Measurements from ENCODE around the gene CHRM5.

The CHRM5 gene

DNA sequence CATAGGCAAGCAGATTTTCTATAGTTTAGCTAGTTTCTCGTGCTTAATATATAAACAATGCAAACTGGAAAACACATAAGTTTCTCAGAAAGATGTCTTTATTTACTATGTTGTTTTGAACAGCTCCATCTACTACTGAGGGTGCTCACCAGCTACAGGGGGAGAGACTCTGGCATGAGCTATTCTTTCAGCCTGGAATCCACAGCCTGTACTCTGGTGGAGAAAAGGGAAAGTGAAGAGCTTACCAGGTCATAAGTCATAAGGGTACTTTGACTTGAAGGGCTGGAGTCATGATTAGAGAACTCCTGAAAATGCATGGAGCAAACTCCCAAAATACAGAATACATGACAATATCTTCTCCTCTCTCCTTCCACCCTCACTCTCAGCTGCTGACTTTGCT, 75.1 kb downstream of the CHRM5 start:
- no peaks in the 10 kb centered on the region for H3K79me2 ChIP-seq (ENCODE audit: insufficient read depth, low read depth)
- H3K4me3 ChIP-seq (IDR thresholded peaks at IDR 0.05; ENCODE audit: insufficient read depth, low read depth, low read length), result no peak overlapping the region
- no peak overlapping the region for H3K4me2 ChIP-seq
- H4K20me1 ChIP-seq (ENCODE audit: insufficient read depth), result no peaks in the 10 kb centered on the region
- no peak overlapping the region for H3K9ac ChIP-seq
- no peaks in the 10 kb centered on the region for H3K36me3 ChIP-seq (ENCODE audit: insufficient read depth)
- H3K27ac ChIP-seq, result no peak overlapping the region
- peaks cover 21% of the 10 kb centered on the region for H3K4me1 ChIP-seq (ENCODE audit: low read depth, poor library complexity, severe bottlenecking)
- H2AFZ ChIP-seq (ENCODE audit: low read depth), result no peak overlapping the region
- H3K27me3 ChIP-seq (ENCODE audit: insufficient read depth, low read depth), result no peaks in the 10 kb centered on the region
- TF ChIP-seq, protein P1, sequence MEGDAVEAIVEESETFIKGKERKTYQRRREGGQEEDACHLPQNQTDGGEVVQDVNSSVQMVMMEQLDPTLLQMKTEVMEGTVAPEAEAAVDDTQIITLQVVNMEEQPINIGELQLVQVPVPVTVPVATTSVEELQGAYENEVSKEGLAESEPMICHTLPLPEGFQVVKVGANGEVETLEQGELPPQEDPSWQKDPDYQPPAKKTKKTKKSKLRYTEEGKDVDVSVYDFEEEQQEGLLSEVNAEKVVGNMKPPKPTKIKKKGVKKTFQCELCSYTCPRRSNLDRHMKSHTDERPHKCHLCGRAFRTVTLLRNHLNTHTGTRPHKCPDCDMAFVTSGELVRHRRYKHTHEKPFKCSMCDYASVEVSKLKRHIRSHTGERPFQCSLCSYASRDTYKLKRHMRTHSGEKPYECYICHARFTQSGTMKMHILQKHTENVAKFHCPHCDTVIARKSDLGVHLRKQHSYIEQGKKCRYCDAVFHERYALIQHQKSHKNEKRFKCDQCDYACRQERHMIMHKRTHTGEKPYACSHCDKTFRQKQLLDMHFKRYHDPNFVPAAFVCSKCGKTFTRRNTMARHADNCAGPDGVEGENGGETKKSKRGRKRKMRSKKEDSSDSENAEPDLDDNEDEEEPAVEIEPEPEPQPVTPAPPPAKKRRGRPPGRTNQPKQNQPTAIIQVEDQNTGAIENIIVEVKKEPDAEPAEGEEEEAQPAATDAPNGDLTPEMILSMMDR (conservative IDR thresholded peaks at IDR 0.05; ENCODE audit: low read depth, low read length), result no peak

DNA sequence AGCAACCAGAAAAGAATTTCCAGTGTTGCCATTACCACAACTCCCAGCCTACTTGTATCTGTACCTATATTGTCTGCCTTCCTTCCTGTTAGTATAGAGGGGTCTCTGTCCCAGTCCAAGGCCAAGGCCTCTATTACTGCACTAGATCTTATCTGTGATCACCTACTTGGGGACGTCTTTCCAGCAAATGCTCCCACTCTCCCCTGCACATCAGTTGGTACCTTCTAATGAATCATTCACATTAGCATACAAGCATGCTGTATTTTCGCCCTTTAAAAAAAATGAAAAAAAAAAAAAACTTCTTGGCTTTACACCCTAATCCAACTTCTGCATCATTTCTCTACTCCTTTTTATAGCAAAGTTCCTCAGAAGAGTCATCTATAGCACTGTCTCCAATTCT, 75.5 kb downstream of the CHRM5 start:
- no peak overlapping the region for H3K27ac ChIP-seq
- H3K36me3 ChIP-seq (ENCODE audit: insufficient read depth), result no peaks in the 10 kb centered on the region
- no peak overlapping the region for H3K9ac ChIP-seq
- no peaks in the 10 kb centered on the region for H3K79me2 ChIP-seq (ENCODE audit: insufficient read depth, low read depth)
- no peaks in the 10 kb centered on the region for H4K20me1 ChIP-seq (ENCODE audit: insufficient read depth)
- H3K27me3 ChIP-seq (ENCODE audit: insufficient read depth, low read depth), result no peaks in the 10 kb centered on the region
- TF ChIP-seq, protein P1 (conservative IDR thresholded peaks at IDR 0.05; ENCODE audit: low read depth, low read length), result no peak
- H3K4me1 ChIP-seq (ENCODE audit: low read depth, poor library complexity, severe bottlenecking), result peaks cover 21% of the 10 kb centered on the region
- no peak overlapping the region for H2AFZ ChIP-seq (ENCODE audit: low read depth)
- H3K4me3 ChIP-seq (IDR thresholded peaks at IDR 0.05; ENCODE audit: insufficient read depth, low read depth, low read length), result no peak overlapping the region
- no peak overlapping the region for H3K4me2 ChIP-seq

DNA sequence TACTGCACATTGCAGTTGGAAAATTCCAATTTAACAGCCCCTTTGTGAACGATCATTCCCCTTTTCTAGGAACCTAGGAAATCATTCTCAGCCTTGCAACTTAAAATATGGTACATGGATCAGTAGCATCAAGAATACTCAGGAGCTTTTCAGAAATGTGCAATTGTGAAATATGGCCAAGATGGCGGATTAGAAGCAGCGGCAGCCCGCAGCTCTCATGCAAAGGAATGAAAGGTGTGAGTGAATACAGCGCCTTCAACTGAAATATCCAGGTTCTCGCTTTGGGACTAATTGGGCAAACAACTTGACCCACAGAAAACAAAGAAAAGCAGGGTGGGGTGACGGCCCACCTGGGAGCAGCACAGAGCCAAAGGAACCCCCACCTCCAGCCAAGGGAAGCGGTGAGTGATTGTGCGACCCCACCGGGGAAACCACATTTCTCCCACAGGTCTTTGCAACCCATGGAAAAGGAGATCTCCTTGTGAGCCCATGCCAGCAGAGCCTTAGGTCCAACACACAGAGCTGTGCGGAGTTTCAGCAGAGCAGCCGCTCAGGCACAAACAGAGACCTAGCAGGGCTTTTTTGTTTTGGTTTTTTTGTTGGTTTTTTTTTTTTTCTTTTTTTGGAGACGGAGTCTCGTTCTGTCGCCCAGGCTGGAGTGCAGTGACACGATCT, 78.3 kb downstream of the CHRM5 start:
- H3K79me2 ChIP-seq (ENCODE audit: insufficient read depth, low read depth), result no peaks in the 10 kb centered on the region
- no peak overlapping the region for H3K4me3 ChIP-seq (IDR thresholded peaks at IDR 0.05; ENCODE audit: insufficient read depth, low read depth, low read length)
- no peaks in the 10 kb centered on the region for H4K20me1 ChIP-seq (ENCODE audit: insufficient read depth)
- H3K4me2 ChIP-seq, result no peak overlapping the region
- TF ChIP-seq, protein P1 (conservative IDR thresholded peaks at IDR 0.05; ENCODE audit: low read depth, low read length), result no peak
- H3K9ac ChIP-seq, result no peak overlapping the region
- H3K27me3 ChIP-seq (ENCODE audit: insufficient read depth, low read depth), result no peaks in the 10 kb centered on the region
- no peak overlapping the region for H2AFZ ChIP-seq (ENCODE audit: low read depth)
- H3K36me3 ChIP-seq (ENCODE audit: insufficient read depth), result no peaks in the 10 kb centered on the region
- H3K4me1 ChIP-seq (ENCODE audit: low read depth, poor library complexity, severe bottlenecking), result no peaks in the 10 kb centered on the region
- no peak overlapping the region for H3K27ac ChIP-seq

DNA sequence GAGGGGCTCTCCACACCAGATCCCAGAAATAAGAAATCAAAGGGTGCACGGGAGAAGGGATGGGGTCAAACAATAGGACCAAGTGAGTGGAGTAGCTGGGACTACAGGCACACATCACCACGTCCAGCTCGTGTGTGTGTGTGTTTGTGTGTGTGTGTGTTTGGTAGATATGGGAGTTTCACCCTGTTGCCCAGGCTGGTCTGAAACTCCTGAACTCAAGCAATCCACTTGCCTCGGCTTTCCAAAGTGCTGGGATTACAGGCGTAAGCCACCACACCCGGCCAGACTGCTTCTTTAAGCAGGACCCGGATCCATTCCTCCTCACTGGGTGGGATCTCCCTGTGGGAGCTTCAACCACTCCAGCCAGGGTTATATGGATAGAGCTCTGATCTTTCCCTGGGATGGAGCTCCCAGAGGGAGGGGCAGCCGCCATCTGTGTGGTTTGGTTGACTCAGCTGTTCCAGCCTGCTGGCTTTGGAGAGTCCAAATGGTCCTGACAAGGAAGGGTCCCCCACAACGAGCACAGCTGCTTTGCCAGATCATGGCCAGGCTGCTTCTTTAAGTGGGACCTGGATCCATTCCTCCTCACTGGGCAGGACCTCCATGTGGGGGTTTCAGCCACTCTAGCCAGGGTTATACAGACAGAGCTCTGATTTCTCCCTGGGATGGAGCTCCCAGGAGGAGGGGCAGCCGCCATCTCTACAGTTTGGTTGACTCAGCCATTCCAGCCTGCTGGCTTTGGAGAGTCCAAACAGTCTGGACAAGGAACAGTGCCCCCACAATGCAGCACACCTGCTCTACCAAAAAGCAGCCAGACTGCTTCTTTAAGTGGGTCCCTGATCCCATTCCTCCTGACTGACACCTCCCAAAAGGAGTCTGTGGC, 79.8 kb downstream of the CHRM5 start:
- Histone ChIP-seq H3K9ac (no peak overlapping the region), H3K4me2 (no peak overlapping the region), H3K4me3 (IDR thresholded peaks at IDR 0.05; ENCODE audit: insufficient read depth, low read depth, low read length) (no peak overlapping the region), H3K4me1 (ENCODE audit: low read depth, poor library complexity, severe bottlenecking) (no peaks in the 10 kb centered on the region), H4K20me1 (ENCODE audit: insufficient read depth) (no peaks in the 10 kb centered on the region), H3K79me2 (ENCODE audit: insufficient read depth, low read depth) (no peaks in the 10 kb centered on the region), H3K27ac (no peak overlapping the region), H2AFZ (ENCODE audit: low read depth) (no peak overlapping the region), H3K36me3 (ENCODE audit: insufficient read depth) (no peaks in the 10 kb centered on the region), H3K27me3 (ENCODE audit: insufficient read depth, low read depth) (no peaks in the 10 kb centered on the region)
- TF ChIP-seq, protein P1 (conservative IDR thresholded peaks at IDR 0.05; ENCODE audit: low read depth, low read length), result no peak
